ENCODE results near the gene GTPBP6.
"Not testable (repeated sequence)": the region's sequence is repeated elsewhere in the genome, so short reads cannot be mapped to it uniquely, and the experiment has no call there.

GTPBP6 gene

GRCh38 chrX:334331-334891 lies 15.8 kb upstream of the GTPBP6 start:
- DNase-seq, result no peak

GRCh38 chrX:333611-334311 lies 15.2 kb upstream of the GTPBP6 start:
- no peak for DNase-seq

- no peak for DNase-seq
Observed at GRCh38 chrX:332916-333610, 14.5 kb upstream of the GTPBP6 start.

GRCh38 chrX:332496-332860 lies 13.9 kb upstream of the GTPBP6 start:
- no peak for DNase-seq

- no peak for DNase-seq
Observed at GRCh38 chrX:331825-332495, 13.4 kb upstream of the GTPBP6 start.

GRCh38 chrX:331151-331824 lies 12.7 kb upstream of the GTPBP6 start:
- no peak for DNase-seq

- DNase-seq, result no peak
Observed at GRCh38 chrX:330726-331150, 12.1 kb upstream of the GTPBP6 start.

- DNase-seq, result not testable (repeated sequence)
Observed at GRCh38 chrX:330141-330725, 11.6 kb upstream of the GTPBP6 start.

GRCh38 chrX:329291-329910 lies 10.8 kb upstream of the GTPBP6 start:
- no peak for DNase-seq

- no peak for DNase-seq
Observed at GRCh38 chrX:327660-328126, 9.1 kb upstream of the GTPBP6 start.

- not testable (repeated sequence) for DNase-seq
Observed at GRCh38 chrX:324664-325063, 6.1 kb upstream of the GTPBP6 start.

GRCh38 chrX:323721-324628 lies 5.4 kb upstream of the GTPBP6 start:
- DNase-seq, result no peak

GRCh38 chrX:320126-320783 lies 1.7 kb upstream of the GTPBP6 start:
- no peak for DNase-seq

GRCh38 chrX:319579-320125 lies 1.1 kb upstream of the GTPBP6 start:
- no peak for DNase-seq

- no peak for DNase-seq
Observed at GRCh38 chrX:318068-318738, 393 bp downstream of the GTPBP6 start.

- no peak for DNase-seq
Observed at GRCh38 chrX:317424-318067, 1.1 kb downstream of the GTPBP6 start.

GRCh38 chrX:316351-317325 lies 2.0 kb downstream of the GTPBP6 start:
- DNase-seq, result no peak

Measured in NCI-H2081 (cell line).